MCF 10A (cell line): ENCODE measurements around the gene SATL1. TPM values are rescaled to one million over a fixed set of nuclear protein-coding genes. Genes with fewer than 3 reads are reported as not detected.
A peak's percentile ranks its signal among the peaks of the same experiment; 100 is the strongest.

Experiments used
- BruUV-seq: library from RNA; stranded (reverse); fragments of 400-500 nt; replicated peaks from 2 replicates; lab custom pipeline; 2021; lab: Mats Ljungman, UMichigan
- CTCF ChIA-PET: fragments of 300-600 bp; sonication (Branson Sonifier 250); formaldehyde crosslinking; extraction: SDS; loops from one replicate; lab custom pipeline; 2021; ENCODE audit warnings: antibody characterized with exemption, inconsistent platforms; lab: Yijun Ruan, JAX
- POLR2A ChIA-PET: fragments of 300-600, 350-650 bp; sonication (Branson Sonifier 250); formaldehyde crosslinking; extraction: SDS; loops from one replicate; lab custom pipeline; 2020; ENCODE audit warnings: antibody characterized with exemption, inconsistent platforms; lab: Yijun Ruan, JAX
- DNase-seq: peaks from one replicate; pipeline ENCODE4 v3.0.0-alpha.2; 2018; ENCODE audit not compliant: unreplicated experiment
- H3K27ac Mint-ChIP-seq: one replicate; pipeline ENCODE4 v1.8.0; 2022; ENCODE audit warnings: mild to moderate bottlenecking, low read depth, mixed read lengths; ENCODE audit not compliant: unreplicated experiment
- H3K27me3 Mint-ChIP-seq: one replicate; pipeline ENCODE4 v1.8.0; 2022; ENCODE audit warnings: mixed read lengths; ENCODE audit not compliant: insufficient read depth, unreplicated experiment
- H3K36me3 Mint-ChIP-seq: one replicate; pipeline ENCODE4 v1.8.0; 2022; ENCODE audit warnings: mild to moderate bottlenecking, moderate library complexity, mixed read lengths; ENCODE audit not compliant: insufficient read depth, unreplicated experiment
- H3K4me1 Mint-ChIP-seq: one replicate; pipeline ENCODE4 v1.8.0; 2022; ENCODE audit warnings: mixed read lengths; ENCODE audit not compliant: insufficient read depth, unreplicated experiment
- H3K4me3 Mint-ChIP-seq: one replicate; pipeline ENCODE4 v1.8.0; 2022; ENCODE audit warnings: mild to moderate bottlenecking, moderate library complexity, mixed read lengths; ENCODE audit not compliant: unreplicated experiment
- H3K9me3 Mint-ChIP-seq: one replicate; pipeline ENCODE4 v1.8.0; 2022; ENCODE audit warnings: mixed read lengths; ENCODE audit not compliant: unreplicated experiment
- CTCF ChIP-seq: fragments of 200-600 bp; IDR thresholded peaks from one replicate; pipeline ENCODE4 v1.8.0; 2022; ENCODE audit warnings: antibody characterized with exemption, mild to moderate bottlenecking; ENCODE audit not compliant: unreplicated experiment
- intact Hi-C: fragments of 100-400 bp; cut with micrococcal nuclease; formaldehyde crosslinking; loops from 2 replicates; pipeline ENCODE4 v1.14.1; 2022
- total RNA-seq: library from RNA; stranded (reverse); gene quantifications from 2 replicates; pipeline ENCODE4 v1.2.3, GENCODE V29; 2022

The SATL1 gene
- total RNA-seq, 1 experiment from 2014 or later, result not detected

GRCh38 chrX:85115252-85115651, 128.3 kb downstream of the SATL1 start:
- Mint-ChIP-seq H3K4me1 (no peaks in the 10 kb centered on the region), H3K9me3 (no peaks in the 10 kb centered on the region), H3K36me3 (no peaks in the 10 kb centered on the region), H3K27me3 (peaks cover 7% of the 10 kb centered on the region), H3K27ac (no peak overlapping the region), H3K4me3 (no peak overlapping the region)
- intact Hi-C loops, result no loop called here
- no peak for DNase-seq
- CTCF ChIA-PET, result interaction anchor here (0.7 to 0.8 kb wide), 2 partner anchors 430 to 446 kb away, joined by 3 read pairs; no protein-coding TSS in a partner anchor
- TF ChIP-seq CTCF, result no peak
- BruUV-seq, result no TSS peak
- POLR2A ChIA-PET, result no interaction called here

GRCh38 chrX:85114776-85115175, 128.8 kb downstream of the SATL1 start:
- H3K4me1 Mint-ChIP-seq, result no peaks in the 10 kb centered on the region
- intact Hi-C loops, result no loop called here
- peak; percentile 7 for DNase-seq
- peak; percentile 4 for TF ChIP-seq CTCF
- H3K9me3 Mint-ChIP-seq, result no peaks in the 10 kb centered on the region
- no TSS peak for BruUV-seq
- H3K27me3 Mint-ChIP-seq, result peaks cover 2% of the 10 kb centered on the region
- POLR2A ChIA-PET, result interaction anchor here (0.7 kb wide), 1 partner anchor 424 kb away, joined by 3 read pairs; no protein-coding TSS in a partner anchor
- CTCF ChIA-PET, result interaction anchor here (5.9 kb wide), 1 partner anchor 426 kb away, joined by 52 read pairs; no protein-coding TSS in a partner anchor
- H3K4me3 Mint-ChIP-seq, result no peak overlapping the region
- H3K27ac Mint-ChIP-seq, result no peak overlapping the region
- no peaks in the 10 kb centered on the region for H3K36me3 Mint-ChIP-seq

GRCh38 chrX:85114171-85114570, 129.4 kb downstream of the SATL1 start:
- intact Hi-C loops, result no loop called here

GRCh38 chrX:85113746-85114145, 129.8 kb downstream of the SATL1 start:
- intact Hi-C loops, result no loop called here
- POLR2A ChIA-PET, result interaction anchor here (0.6 to 1.4 kb wide), 3 partner anchors 64 to 426 kb away, joined by 3 to 5 read pairs (median 3); no protein-coding TSS in a partner anchor
- CTCF ChIA-PET, result interaction anchor here (0.6 to 5.9 kb wide), 8 partner anchors 8 to 431 kb away, joined by 3 to 52 read pairs (median 4); no protein-coding TSS in a partner anchor
- TF ChIP-seq CTCF, result no peak
- BruUV-seq, result no TSS peak
- Mint-ChIP-seq H3K36me3 (no peaks in the 10 kb centered on the region), H3K4me1 (no peaks in the 10 kb centered on the region), H3K27me3 (no peaks in the 10 kb centered on the region), H3K27ac (no peak overlapping the region), H3K4me3 (no peak overlapping the region), H3K9me3 (no peaks in the 10 kb centered on the region)
- DNase-seq, result no peak

More at GRCh38 chrX:85114171-85114570, 129.4 kb downstream of the SATL1 start:
- no peaks in the 10 kb centered on the region for H3K4me1 Mint-ChIP-seq
- POLR2A ChIA-PET, result interaction anchor here (0.6 to 1.4 kb wide), 3 partner anchors 64 to 426 kb away, joined by 3 to 5 read pairs (median 3); no protein-coding TSS in a partner anchor
- BruUV-seq, result no TSS peak
- H3K36me3 Mint-ChIP-seq, result no peaks in the 10 kb centered on the region
- CTCF ChIA-PET, result interaction anchor here (0.6 to 5.9 kb wide), 5 partner anchors 10 to 426 kb away, joined by 3 to 52 read pairs (median 4); no protein-coding TSS in a partner anchor
- H3K9me3 Mint-ChIP-seq, result no peaks in the 10 kb centered on the region
- H3K27ac Mint-ChIP-seq, result no peak overlapping the region
- no peaks in the 10 kb centered on the region for H3K27me3 Mint-ChIP-seq
- no peak overlapping the region for H3K4me3 Mint-ChIP-seq
- no peak for TF ChIP-seq CTCF
- no peak for DNase-seq
